RWPE2 (cell line): ENCODE data around the gene DOCK3.
"Not testable (repeated sequence)": the region's sequence is repeated elsewhere in the genome, so short reads cannot be mapped to it uniquely, and the experiment has no call there.

Experiments used
- ATAC-seq: fragments of 200-7000 bp; cut with Tn5 transposase; 3 replicates; pipeline ENCODE4 v1.9.1; 2021; ENCODE audit warnings: low read depth
- DNase-seq: peaks from one replicate; pipeline ENCODE4 v3.0.0-alpha.2; 2020; ENCODE audit warnings: low spot score
- H3K27ac ChIP-seq: fragments of 450-650 bp; 2 replicates; pipeline ENCODE4 v1.5.1; 2017; ENCODE audit warnings: mild to moderate bottlenecking; ENCODE audit not compliant: poor library complexity, severe bottlenecking
- H3K27me3 ChIP-seq: fragments of 250-450 bp; sonication (Bioruptor Pico); 2 replicates; pipeline ENCODE4 v1.5.1; 2021; ENCODE audit warnings: mild to moderate bottlenecking, moderate library complexity; ENCODE audit not compliant: insufficient read depth, poor library complexity, severe bottlenecking
- H3K36me3 ChIP-seq: fragments of 250-450 bp; sonication (Bioruptor Pico); 2 replicates; pipeline ENCODE4 v1.5.1; 2020; ENCODE audit warnings: low read depth, mild to moderate bottlenecking, moderate library complexity
- H3K4me1 ChIP-seq: fragments of 250-450 bp; sonication (Bioruptor Pico); 2 replicates; pipeline ENCODE4 v1.5.1; 2021; ENCODE audit warnings: mild to moderate bottlenecking, moderate library complexity; ENCODE audit not compliant: insufficient read depth, poor library complexity, severe bottlenecking
- H3K4me3 ChIP-seq: fragments of 250-450 bp; sonication (Bioruptor Pico); 2 replicates; pipeline ENCODE4 v1.5.1; 2021; ENCODE audit warnings: mild to moderate bottlenecking, moderate library complexity; ENCODE audit not compliant: severe bottlenecking
- H3K9me3 ChIP-seq: fragments of 250-450 bp; sonication (Bioruptor Pico); 2 replicates; pipeline ENCODE4 v1.5.1; 2021; ENCODE audit warnings: mild to moderate bottlenecking, moderate library complexity; ENCODE audit not compliant: severe bottlenecking
- TF ChIP-seq, protein P1 (sequence below): fragments of 450-650 bp; IDR thresholded peaks from one replicate; pipeline ENCODE4 v1.5.1; 2017; ENCODE audit warnings: mild to moderate bottlenecking, moderate library complexity; ENCODE audit not compliant: poor library complexity, severe bottlenecking

Gene DOCK3

DNA sequence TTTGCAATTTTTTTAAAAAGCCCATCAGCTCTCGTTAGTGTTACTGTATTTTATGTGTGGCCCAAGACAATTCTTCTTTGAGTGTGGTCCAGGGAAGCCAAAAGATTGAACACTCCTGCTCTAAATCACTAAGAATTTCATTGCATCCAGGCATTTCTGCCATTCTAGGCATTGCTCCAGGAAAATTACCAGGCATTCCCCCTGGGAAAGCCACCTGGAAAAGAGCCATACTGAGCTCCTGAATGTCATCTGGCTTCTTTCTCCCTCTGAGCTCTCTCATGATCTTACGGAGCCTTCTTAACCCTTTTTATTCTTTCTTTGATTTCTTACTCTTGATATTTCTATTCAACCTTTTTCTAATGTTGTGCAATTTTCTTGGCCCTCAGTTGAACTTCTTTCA, 202.2 kb downstream of the DOCK3 start:
- Histone ChIP-seq H3K36me3 (no peaks in the 10 kb centered on the region), H3K4me1 (no peaks in the 10 kb centered on the region), H3K27me3 (peaks cover 2% of the 10 kb centered on the region), H3K27ac (no peak overlapping the region), H3K4me3 (no peak overlapping the region), H3K9me3 (no peaks in the 10 kb centered on the region)
- TF ChIP-seq, protein P1, sequence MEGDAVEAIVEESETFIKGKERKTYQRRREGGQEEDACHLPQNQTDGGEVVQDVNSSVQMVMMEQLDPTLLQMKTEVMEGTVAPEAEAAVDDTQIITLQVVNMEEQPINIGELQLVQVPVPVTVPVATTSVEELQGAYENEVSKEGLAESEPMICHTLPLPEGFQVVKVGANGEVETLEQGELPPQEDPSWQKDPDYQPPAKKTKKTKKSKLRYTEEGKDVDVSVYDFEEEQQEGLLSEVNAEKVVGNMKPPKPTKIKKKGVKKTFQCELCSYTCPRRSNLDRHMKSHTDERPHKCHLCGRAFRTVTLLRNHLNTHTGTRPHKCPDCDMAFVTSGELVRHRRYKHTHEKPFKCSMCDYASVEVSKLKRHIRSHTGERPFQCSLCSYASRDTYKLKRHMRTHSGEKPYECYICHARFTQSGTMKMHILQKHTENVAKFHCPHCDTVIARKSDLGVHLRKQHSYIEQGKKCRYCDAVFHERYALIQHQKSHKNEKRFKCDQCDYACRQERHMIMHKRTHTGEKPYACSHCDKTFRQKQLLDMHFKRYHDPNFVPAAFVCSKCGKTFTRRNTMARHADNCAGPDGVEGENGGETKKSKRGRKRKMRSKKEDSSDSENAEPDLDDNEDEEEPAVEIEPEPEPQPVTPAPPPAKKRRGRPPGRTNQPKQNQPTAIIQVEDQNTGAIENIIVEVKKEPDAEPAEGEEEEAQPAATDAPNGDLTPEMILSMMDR: no peak
- DNase-seq: no peak
- ATAC-seq: no peak

DNA sequence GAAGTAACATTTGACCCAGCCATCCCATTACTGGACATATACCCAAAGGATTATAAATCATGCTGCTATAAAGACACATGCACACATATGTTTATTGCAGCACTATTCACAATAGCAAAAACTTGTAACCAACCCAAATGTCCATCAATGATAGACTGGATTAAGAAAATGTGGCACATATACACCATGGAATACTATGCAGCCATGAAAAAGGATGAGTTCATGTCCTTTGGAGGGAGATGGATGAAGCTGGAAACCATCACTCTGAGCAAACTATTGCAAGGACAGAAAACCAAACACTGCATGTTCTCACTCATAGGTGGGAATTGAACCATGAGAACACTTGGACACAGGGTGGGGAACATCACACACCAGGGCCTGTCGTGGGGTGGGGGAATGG, 208.0 kb downstream of the DOCK3 start:
- H3K4me1 ChIP-seq, H3K27me3 ChIP-seq, H3K36me3 ChIP-seq, H3K4me3 ChIP-seq, DNase-seq, ATAC-seq, H3K9me3 ChIP-seq, H3K27ac ChIP-seq: not testable (repeated sequence)

DNA sequence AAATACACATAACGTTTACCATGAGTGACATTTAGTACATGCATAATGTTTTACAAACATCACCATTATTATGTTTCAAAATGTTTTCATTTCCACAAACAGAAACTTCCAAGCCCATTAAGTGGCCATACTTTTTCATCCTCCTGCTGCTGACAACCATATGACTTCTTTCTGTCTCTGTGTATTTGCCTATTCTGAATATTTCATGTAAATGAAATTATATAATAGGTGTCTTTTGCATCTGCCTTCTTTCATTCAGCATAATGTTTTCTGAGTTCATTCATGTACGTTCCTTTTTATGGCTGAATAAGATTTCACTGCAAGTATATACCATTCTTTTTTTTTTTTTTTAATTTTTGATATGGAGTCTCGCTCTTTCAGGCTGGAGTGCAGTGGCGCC, 209.0 kb downstream of the DOCK3 start:
- H3K4me3 ChIP-seq: no peak overlapping the region
- TF ChIP-seq, protein P1: no peak
- H3K27ac ChIP-seq: no peak overlapping the region
- H3K4me1 ChIP-seq: no peaks in the 10 kb centered on the region
- no peaks in the 10 kb centered on the region for H3K36me3 ChIP-seq
- ATAC-seq (no peak), DNase-seq (no peak)
- H3K27me3 ChIP-seq: no peaks in the 10 kb centered on the region
- no peaks in the 10 kb centered on the region for H3K9me3 ChIP-seq

DNA sequence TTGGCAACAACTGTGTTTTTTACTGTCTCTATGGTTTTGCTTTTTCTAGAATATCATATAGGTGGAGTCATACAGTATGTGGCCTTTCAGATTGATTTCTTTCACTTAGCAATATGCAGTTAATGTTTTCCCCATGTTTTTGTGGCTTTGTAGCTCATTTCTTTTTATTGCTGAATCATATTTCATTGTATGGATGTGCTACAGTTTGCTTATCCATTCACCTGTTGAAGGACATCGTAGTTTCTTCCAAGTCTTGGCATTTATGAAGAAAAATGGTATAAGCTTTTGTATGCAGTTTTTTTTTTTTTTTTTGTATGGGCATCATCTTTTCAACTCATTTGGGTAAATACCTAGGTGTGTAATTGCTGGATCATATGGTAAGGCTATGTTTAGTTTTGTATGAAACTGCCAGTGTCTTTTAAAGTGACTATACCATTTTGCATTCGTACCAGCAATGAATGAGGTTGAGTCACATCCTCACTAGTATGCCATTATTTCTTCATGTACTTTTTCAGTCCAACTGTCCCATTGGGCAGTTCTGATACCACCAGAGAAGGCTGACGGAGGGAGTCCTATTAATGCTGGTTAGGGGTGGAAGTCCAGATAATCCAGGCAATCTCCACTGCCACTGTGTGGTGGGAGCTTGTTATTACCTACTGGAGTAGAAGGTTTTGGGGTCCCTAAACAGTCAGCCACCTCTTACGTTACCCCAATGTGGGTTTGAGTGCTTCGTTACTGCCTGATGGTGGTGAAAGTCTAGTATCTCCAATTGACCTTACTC, 210.5 kb downstream of the DOCK3 start:
- Histone ChIP-seq H3K9me3 (no peaks in the 10 kb centered on the region), H3K27me3 (no peaks in the 10 kb centered on the region), H3K4me3 (no peak overlapping the region), H3K27ac (no peak overlapping the region), H3K4me1 (no peaks in the 10 kb centered on the region), H3K36me3 (no peaks in the 10 kb centered on the region)
- TF ChIP-seq, protein P1: peak; percentile 17
- DNase-seq (no peak), ATAC-seq (no peak)

DNA sequence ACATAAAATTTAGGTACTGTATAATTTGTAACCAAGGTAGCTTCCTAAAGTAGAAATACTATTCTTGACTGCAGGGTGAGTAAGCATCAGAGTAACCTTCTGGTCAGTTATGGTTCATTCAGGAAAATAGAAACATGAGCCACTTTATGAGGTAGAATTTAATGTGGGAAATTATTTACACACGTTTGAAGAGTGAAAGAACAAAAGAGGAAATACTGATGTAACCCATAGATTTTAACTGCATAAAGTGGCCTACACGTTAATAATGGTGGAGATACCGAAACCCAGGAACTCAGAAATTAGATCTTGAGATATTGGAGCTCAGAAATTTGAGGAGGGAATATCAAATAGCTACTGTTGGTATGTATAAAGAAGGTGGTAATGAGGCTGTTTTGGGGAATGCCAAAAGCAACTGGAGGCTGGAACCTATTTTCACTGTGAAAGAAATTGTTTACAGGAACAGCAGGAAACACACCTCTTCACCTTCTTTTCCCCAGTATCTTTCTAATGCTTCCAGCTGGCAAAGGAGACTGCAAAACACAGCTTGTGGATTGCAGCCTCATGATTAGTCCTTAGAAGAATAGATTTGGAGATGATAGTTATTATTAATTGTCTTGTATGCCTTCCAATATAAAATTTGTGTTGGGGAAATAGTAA, 216.1 kb downstream of the DOCK3 start:
- TF ChIP-seq, protein P1: no peak
- Histone ChIP-seq H3K4me1 (no peaks in the 10 kb centered on the region), H3K27me3 (peaks cover 3% of the 10 kb centered on the region), H3K36me3 (no peaks in the 10 kb centered on the region), H3K27ac (no peak overlapping the region), H3K4me3 (no peak overlapping the region), H3K9me3 (no peaks in the 10 kb centered on the region)
- no peak for DNase-seq
- ATAC-seq: no peak

DNA sequence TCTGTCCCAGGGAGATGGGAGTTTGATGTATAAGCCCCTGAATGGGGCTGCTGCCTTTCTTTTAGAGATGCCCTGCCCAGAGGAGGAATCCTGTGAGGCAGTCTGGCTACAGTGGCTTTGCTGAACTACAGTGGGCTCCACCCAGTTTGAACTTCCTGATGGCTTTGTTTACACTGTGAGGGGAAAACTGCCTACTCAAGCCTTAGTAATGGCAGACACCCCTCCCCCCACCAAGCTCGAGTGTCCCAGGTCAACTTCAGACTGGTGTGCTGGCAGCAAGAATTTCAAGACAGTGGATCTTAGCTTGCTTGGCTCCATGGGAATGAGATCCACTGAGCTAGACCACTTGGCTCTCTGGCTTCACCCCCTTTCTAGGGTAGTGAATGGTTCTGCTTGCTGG, 226.4 kb downstream of the DOCK3 start:
- not testable (repeated sequence) for ATAC-seq, DNase-seq, H3K36me3 ChIP-seq, H3K9me3 ChIP-seq, H3K4me3 ChIP-seq, H3K27ac ChIP-seq, H3K4me1 ChIP-seq, H3K27me3 ChIP-seq
